Smooth muscle cell (in vitro differentiated cells): ENCODE data around the gene SNED1. TPM values are rescaled to one million over a fixed set of nuclear protein-coding genes. Genes with fewer than 3 reads are reported as not detected.
"Not testable (repeated sequence)": the region's sequence is repeated elsewhere in the genome, so short reads cannot be mapped to it uniquely, and the experiment has no call there.

ENCODE experiments used
- DNase-seq: peaks from one replicate; lab custom pipeline; 2025; ENCODE audit not compliant: unreplicated experiment; lab: John Stamatoyannopoulos, UW
- H2AFZ ChIP-seq: fragments of 200-600 bp; sonication (generic); 2 replicates; pipeline ENCODE4 v1.6.0; 2016; ENCODE audit warnings: antibody characterized with exemption, low read depth, mild to moderate bottlenecking
- H3F3A ChIP-seq: fragments of 200-600 bp; sonication (generic); 2 replicates; pipeline ENCODE4 v1.6.0; 2017; ENCODE audit warnings: antibody characterized with exemption, low read depth
- H3K27ac ChIP-seq: fragments of 200-600 bp; sonication (generic); 2 replicates; pipeline ENCODE4 v1.5.1; 2016; ENCODE audit warnings: low read depth, mild to moderate bottlenecking
- H3K27me3 ChIP-seq: fragments of 200-600 bp; sonication (generic); 2 replicates; pipeline ENCODE4 v1.6.1; 2016; ENCODE audit warnings: low read depth, mild to moderate bottlenecking
- H3K36me3 ChIP-seq: fragments of 200-600 bp; sonication (generic); 2 replicates; pipeline ENCODE4 v1.5.1; 2016; ENCODE audit warnings: low read depth
- H3K4me1 ChIP-seq: fragments of 200-600 bp; sonication (generic); 2 replicates; pipeline ENCODE4 v1.5.1; 2016; ENCODE audit warnings: low read depth
- H3K4me2 ChIP-seq: fragments of 200-600 bp; sonication (generic); 2 replicates; pipeline ENCODE4 v1.6.0; 2016; ENCODE audit warnings: mild to moderate bottlenecking
- H3K4me3 ChIP-seq: fragments of 200-600 bp; sonication (generic); 2 replicates; pipeline ENCODE4 v1.5.1; 2016; ENCODE audit warnings: mild to moderate bottlenecking
- H3K79me2 ChIP-seq: fragments of 200-600 bp; sonication (generic); 2 replicates; pipeline ENCODE4 v1.6.0; 2016; ENCODE audit warnings: low read depth, mild to moderate bottlenecking
- H3K9ac ChIP-seq: fragments of 200-600 bp; sonication (generic); 2 replicates; pipeline ENCODE4 v1.6.0; 2016; ENCODE audit warnings: low read depth
- H3K9me3 ChIP-seq: fragments of 200-600 bp; sonication (generic); replicated peaks from 2 replicates; pipeline ENCODE4 v1.5.1; 2016; ENCODE audit warnings: low read depth
- H4K20me1 ChIP-seq: fragments of 200-600 bp; sonication (generic); 2 replicates; pipeline ENCODE4 v1.6.0; 2016; ENCODE audit warnings: low read depth
- WGBS: methylation state at CpG from one replicate; pipeline ENCODE4 v1.1.7; 2016; ENCODE audit warnings: low lambda C conversion rate; 5-methylcytosine and 5-hydroxymethylcytosine counted together
- polyA plus RNA-seq: library from polyadenylated mRNA; unstranded; fragments of >200 nt; fragmentation: Nextera tagmentation; extraction: Ambion mirVana; gene quantifications from 2 replicates; pipeline ENCODE4 v1.2.1, GENCODE V29; 2016
- total RNA-seq: library from RNA; depleted of rRNA; stranded (reverse); fragments of >200 nt; gene quantifications from 2 replicates; pipeline ENCODE4 v1.2.3, GENCODE V29; 2014
- TF ChIP-seq, protein P1 (sequence below): fragments of 200-600 bp; sonication (generic); IDR thresholded peaks from 2 replicates; pipeline ENCODE4 v1.5.1; 2017; ENCODE audit warnings: borderline replicate concordance, mild to moderate bottlenecking, antibody characterized with exemption; ENCODE audit not compliant: insufficient read depth, poor library complexity, severe bottlenecking

Gene SNED1
- total and polyA plus RNA-seq, 2 experiments from 2014 or later: 0.36 to 3.0 TPM

DNA sequence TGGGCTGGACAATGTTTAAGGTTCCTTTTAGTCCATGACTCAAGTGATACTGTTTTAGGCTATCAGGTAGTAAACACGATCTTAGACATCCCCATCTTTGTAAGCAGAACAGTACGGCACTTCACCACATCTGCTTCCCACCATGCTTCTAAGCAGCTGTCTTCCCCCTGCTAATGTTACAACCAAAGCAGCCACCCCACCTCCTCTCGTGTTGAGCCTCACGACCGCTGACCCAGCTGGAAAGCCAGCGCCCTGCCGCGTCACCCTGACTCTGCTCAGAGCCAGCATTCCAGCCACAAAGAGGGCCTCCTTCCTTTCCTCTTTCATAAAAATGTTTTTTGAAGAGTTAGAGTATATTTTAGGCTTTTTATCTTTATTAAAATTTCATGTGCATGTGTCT, 94.3 kb downstream of the SNED1 start:
- H3K36me3 ChIP-seq: peaks cover 18% of the 10 kb centered on the region

GRCh38 chr2:241093133-241093781, 94.8 kb downstream of the SNED1 start:
- not testable (repeated sequence) for H3K9me3 ChIP-seq, H3K27me3 ChIP-seq, H3K4me3 ChIP-seq, H3K27ac ChIP-seq, H3K4me2 ChIP-seq, H3F3A ChIP-seq, H3K79me2 ChIP-seq, H2AFZ ChIP-seq, DNase-seq, H3K9ac ChIP-seq, H3K4me1 ChIP-seq
- H4K20me1 ChIP-seq: peaks cover 19% of the 10 kb centered on the region
- WGBS: 98% methylated on average over 10 of the region's 10 CpGs
- peaks cover 18% of the 10 kb centered on the region for H3K36me3 ChIP-seq

More for the DNA sequence above, 94.3 kb downstream of the SNED1 start:
- Histone ChIP-seq H4K20me1 (peaks cover 19% of the 10 kb centered on the region), H3K27ac (no peak overlapping the region), H3F3A (no peaks in the 10 kb centered on the region), H3K4me2 (no peak overlapping the region), H3K9ac (no peak overlapping the region), H3K79me2 (peaks cover 6% of the 10 kb centered on the region), H3K4me1 (no peaks in the 10 kb centered on the region), H3K27me3 (no peaks in the 10 kb centered on the region), H3K4me3 (no peak overlapping the region), H2AFZ (no peak overlapping the region), H3K9me3 (no peaks in the 10 kb centered on the region)
- TF ChIP-seq, protein P1, sequence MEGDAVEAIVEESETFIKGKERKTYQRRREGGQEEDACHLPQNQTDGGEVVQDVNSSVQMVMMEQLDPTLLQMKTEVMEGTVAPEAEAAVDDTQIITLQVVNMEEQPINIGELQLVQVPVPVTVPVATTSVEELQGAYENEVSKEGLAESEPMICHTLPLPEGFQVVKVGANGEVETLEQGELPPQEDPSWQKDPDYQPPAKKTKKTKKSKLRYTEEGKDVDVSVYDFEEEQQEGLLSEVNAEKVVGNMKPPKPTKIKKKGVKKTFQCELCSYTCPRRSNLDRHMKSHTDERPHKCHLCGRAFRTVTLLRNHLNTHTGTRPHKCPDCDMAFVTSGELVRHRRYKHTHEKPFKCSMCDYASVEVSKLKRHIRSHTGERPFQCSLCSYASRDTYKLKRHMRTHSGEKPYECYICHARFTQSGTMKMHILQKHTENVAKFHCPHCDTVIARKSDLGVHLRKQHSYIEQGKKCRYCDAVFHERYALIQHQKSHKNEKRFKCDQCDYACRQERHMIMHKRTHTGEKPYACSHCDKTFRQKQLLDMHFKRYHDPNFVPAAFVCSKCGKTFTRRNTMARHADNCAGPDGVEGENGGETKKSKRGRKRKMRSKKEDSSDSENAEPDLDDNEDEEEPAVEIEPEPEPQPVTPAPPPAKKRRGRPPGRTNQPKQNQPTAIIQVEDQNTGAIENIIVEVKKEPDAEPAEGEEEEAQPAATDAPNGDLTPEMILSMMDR: no peak
- 95% methylated on average over 8 of the region's 8 CpGs for WGBS
- no peak for DNase-seq

DNA sequence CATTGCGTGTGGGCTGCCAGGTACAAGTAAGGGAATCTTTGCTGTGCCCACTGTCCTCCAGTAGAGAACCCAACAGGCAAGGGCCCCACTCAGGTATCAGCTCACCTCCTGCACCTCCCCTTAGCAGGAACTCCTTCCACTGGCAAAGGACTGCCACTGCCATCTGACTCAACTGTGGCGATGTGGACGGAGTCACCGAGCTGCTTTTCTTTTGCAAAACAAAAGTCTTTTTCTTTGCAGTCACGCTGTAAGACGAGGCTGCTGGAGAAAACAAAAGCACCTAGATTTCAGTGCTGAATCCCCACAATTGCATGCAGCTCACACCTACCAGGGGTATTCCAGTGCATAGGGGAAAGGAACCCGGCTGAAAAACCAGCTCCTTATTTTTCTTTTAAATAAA, 95.8 kb downstream of the SNED1 start:
- no peak overlapping the region for H3K4me2 ChIP-seq
- TF ChIP-seq, protein P1: no peak
- peaks cover 18% of the 10 kb centered on the region for H3K36me3 ChIP-seq
- no peak for DNase-seq
- H3F3A ChIP-seq: no peaks in the 10 kb centered on the region
- peaks cover 19% of the 10 kb centered on the region for H4K20me1 ChIP-seq
- H3K4me1 ChIP-seq: no peaks in the 10 kb centered on the region
- no peak overlapping the region for H3K27ac ChIP-seq
- WGBS: 90% methylated on average over 7 of the region's 7 CpGs
- H2AFZ ChIP-seq: no peak overlapping the region
- no peak overlapping the region for H3K9ac ChIP-seq
- H3K79me2 ChIP-seq: peaks cover 6% of the 10 kb centered on the region
- H3K9me3 ChIP-seq: no peaks in the 10 kb centered on the region
- no peak overlapping the region for H3K4me3 ChIP-seq
- no peaks in the 10 kb centered on the region for H3K27me3 ChIP-seq

DNA sequence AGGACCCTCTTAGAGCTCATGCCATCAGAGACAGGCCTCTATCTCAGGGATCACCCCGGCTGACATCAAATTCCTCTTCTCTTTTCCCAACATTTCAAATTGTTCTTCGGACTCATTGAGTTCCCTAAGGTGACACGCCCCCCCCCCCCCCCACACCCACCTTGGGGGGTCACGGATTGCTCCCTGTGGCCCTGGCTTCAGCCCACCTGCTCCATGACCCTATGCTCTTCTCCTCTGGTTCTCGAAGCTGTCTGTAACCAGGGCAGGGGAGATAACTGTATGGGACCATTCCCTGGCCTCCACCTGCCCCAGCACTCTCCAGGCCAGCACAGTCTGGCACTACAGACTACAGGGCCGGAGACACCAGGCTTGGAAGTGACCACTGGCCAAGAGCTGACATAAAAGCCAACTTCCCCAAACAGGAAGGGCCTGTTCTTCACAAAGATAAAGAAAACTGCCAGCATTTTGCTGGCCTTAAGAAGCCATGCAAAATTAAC, 96.6 kb downstream of the SNED1 start:
- peaks cover 18% of the 10 kb centered on the region for H3K36me3 ChIP-seq
- peaks cover 10% of the 10 kb centered on the region for H3K79me2 ChIP-seq
- H3K4me3 ChIP-seq: no peak overlapping the region
- H3F3A ChIP-seq: no peaks in the 10 kb centered on the region
- TF ChIP-seq, protein P1: no peak
- no peak overlapping the region for H3K27ac ChIP-seq
- no peak overlapping the region for H2AFZ ChIP-seq
- H3K27me3 ChIP-seq: no peaks in the 10 kb centered on the region
- 92% methylated on average over 6 of the region's 6 CpGs for WGBS
- DNase-seq: no peak
- H3K9ac ChIP-seq: no peak overlapping the region
- peaks cover 24% of the 10 kb centered on the region for H4K20me1 ChIP-seq
- H3K9me3 ChIP-seq: no peaks in the 10 kb centered on the region
- H3K4me2 ChIP-seq: no peak overlapping the region
- no peaks in the 10 kb centered on the region for H3K4me1 ChIP-seq
